ENCODE measurements around the gene PPM1A.

DNA sequence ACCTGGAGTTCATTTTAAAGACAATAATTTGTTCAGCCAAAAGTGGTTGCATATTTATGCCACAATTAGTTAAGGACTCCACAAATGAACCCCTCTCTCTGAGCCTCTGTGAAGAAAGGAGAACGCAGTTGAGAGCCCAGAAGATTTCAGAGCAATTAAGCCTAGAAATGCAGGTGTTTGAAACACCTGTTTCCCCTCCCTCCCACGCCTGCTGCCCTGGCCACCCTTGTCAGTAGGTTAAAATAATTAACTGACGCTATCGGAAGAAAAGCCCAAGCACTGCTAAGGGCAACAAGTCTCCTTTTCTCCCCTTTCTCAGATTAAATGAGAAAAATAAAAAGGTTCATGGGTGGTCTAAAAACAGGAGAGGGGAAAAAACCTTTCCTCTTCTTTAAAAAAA is 99.2 kb downstream of the PPM1A start:
- no peak for TF ChIP-seq POLR2A (IDR thresholded peaks at IDR 0.05)
- TF ChIP-seq, protein P1, sequence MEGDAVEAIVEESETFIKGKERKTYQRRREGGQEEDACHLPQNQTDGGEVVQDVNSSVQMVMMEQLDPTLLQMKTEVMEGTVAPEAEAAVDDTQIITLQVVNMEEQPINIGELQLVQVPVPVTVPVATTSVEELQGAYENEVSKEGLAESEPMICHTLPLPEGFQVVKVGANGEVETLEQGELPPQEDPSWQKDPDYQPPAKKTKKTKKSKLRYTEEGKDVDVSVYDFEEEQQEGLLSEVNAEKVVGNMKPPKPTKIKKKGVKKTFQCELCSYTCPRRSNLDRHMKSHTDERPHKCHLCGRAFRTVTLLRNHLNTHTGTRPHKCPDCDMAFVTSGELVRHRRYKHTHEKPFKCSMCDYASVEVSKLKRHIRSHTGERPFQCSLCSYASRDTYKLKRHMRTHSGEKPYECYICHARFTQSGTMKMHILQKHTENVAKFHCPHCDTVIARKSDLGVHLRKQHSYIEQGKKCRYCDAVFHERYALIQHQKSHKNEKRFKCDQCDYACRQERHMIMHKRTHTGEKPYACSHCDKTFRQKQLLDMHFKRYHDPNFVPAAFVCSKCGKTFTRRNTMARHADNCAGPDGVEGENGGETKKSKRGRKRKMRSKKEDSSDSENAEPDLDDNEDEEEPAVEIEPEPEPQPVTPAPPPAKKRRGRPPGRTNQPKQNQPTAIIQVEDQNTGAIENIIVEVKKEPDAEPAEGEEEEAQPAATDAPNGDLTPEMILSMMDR (IDR thresholded peaks at IDR 0.05), result no peak
